ENCODE results near the gene GORASP1.

GORASP1 gene

GRCh38 chr3:39149498-39150147, 42.2 kb upstream of the GORASP1 start:
- TF ChIP-seq CTCF (IDR thresholded peaks at IDR 0.05; ENCODE audit: low read depth, low read length), result no peak
- DNase-seq (ENCODE audit: extremely low read depth, low read depth), result no peak

- TF ChIP-seq CTCF (IDR thresholded peaks at IDR 0.05; ENCODE audit: low read depth, low read length), result no peak
Observed at GRCh38 chr3:39149059-39149455, 41.6 kb upstream of the GORASP1 start.

GRCh38 chr3:39148435-39149058, 41.1 kb upstream of the GORASP1 start:
- DNase-seq (ENCODE audit: extremely low read depth, low read depth), result no peak
- no peak for TF ChIP-seq CTCF (IDR thresholded peaks at IDR 0.05; ENCODE audit: low read depth, low read length)

More at GRCh38 chr3:39149059-39149455, 41.6 kb upstream of the GORASP1 start:
- DNase-seq (ENCODE audit: extremely low read depth, low read depth), result no peak

GRCh38 chr3:39147711-39148434, 40.4 kb upstream of the GORASP1 start:
- TF ChIP-seq CTCF (IDR thresholded peaks at IDR 0.05; ENCODE audit: low read depth, low read length), result no peak
- no peak for DNase-seq (ENCODE audit: extremely low read depth, low read depth)

- peak; percentile 91 for DNase-seq (ENCODE audit: extremely low read depth, low read depth)
- no peak for TF ChIP-seq CTCF (IDR thresholded peaks at IDR 0.05; ENCODE audit: low read depth, low read length)
Observed at GRCh38 chr3:39146611-39147591, 39.5 kb upstream of the GORASP1 start.

GRCh38 chr3:39146083-39146501, 38.7 kb upstream of the GORASP1 start:
- no peak for DNase-seq (ENCODE audit: extremely low read depth, low read depth)
- TF ChIP-seq CTCF (IDR thresholded peaks at IDR 0.05; ENCODE audit: low read depth, low read length), result no peak; the same call in none of the 2 replicates

Data from AG09319 (cell line).